ENCODE measurements around the gene GNB1L.

GRCh38 chr22:19746726-19747125 lies 107.9 kb downstream of the GNB1L start:
- TF ChIP-seq EZH2 (IDR thresholded peaks at IDR 0.05; ENCODE audit: low read depth) = no peak
- TF ChIP-seq CTCF (conservative IDR thresholded peaks at IDR 0.05) = no peak
